OCI-LY7 (cell line): ENCODE data around the gene SDK2. TPM values are rescaled to one million over a fixed set of nuclear protein-coding genes. Genes with fewer than 3 reads are reported as not detected.

ENCODE experiments used
- BruUV-seq: library from RNA; stranded (reverse); fragments of 400-500 nt; replicated peaks from 2 replicates; lab custom pipeline; 2021; lab: Mats Ljungman, UMichigan
- CTCF ChIA-PET: fragments of 300-600 bp; sonication (Branson Sonifier 250); formaldehyde crosslinking; loops from one replicate; lab custom pipeline; 2022; ENCODE audit warnings: antibody characterized with exemption; ENCODE audit not compliant: unreplicated experiment; lab: Charles Lee
- POLR2A ChIA-PET: fragments of 300-600 bp; sonication (Branson Sonifier 250); formaldehyde crosslinking; loops from one replicate; lab custom pipeline; 2022; ENCODE audit warnings: antibody characterized with exemption; lab: Charles Lee
- DNase-seq: peaks from one replicate; pipeline ENCODE4 v3.0.0-alpha.2; 2015; ENCODE audit warnings: low spot score
- H2AFZ ChIP-seq: fragments of 200-600 bp; sonication (generic), shearing (Covaris generic); 2 replicates; pipeline ENCODE4 v1.6.1; 2014; ENCODE audit warnings: mild to moderate bottlenecking, antibody characterized with exemption, low read length, moderate library complexity
- H3K27ac ChIP-seq: fragments of 200-600 bp; sonication (generic); 2 replicates; pipeline ENCODE4 v1.5.1; 2014; ENCODE audit warnings: mixed run types, low read depth, mild to moderate bottlenecking, moderate library complexity, low read length, inconsistent platforms; ENCODE audit not compliant: poor library complexity, severe bottlenecking
- H3K36me3 ChIP-seq: fragments of 200-600 bp; sonication (generic); 2 replicates; pipeline ENCODE4 v1.6.1; 2014; ENCODE audit warnings: mild to moderate bottlenecking, antibody characterized with exemption, low read length, moderate library complexity, mixed read lengths; ENCODE audit not compliant: insufficient read depth
- H3K4me1 ChIP-seq: fragments of 200-600 bp; sonication (generic); 2 replicates; pipeline ENCODE4 v1.5.1; 2014; ENCODE audit warnings: mild to moderate bottlenecking, low read length; ENCODE audit not compliant: insufficient read depth, poor library complexity, severe bottlenecking
- H3K4me2 ChIP-seq: fragments of 200-600 bp; sonication (generic); 2 replicates; pipeline ENCODE4 v1.6.1; 2014; ENCODE audit warnings: mild to moderate bottlenecking, low read length
- H3K4me3 ChIP-seq: fragments of 200-600 bp; sonication (generic); 2 replicates; pipeline ENCODE4 v1.5.1; 2014; ENCODE audit warnings: mild to moderate bottlenecking, low read depth, low read length; ENCODE audit not compliant: poor library complexity, severe bottlenecking
- H3K79me2 ChIP-seq: fragments of 200-600 bp; sonication (generic); 2 replicates; pipeline ENCODE4 v1.6.1; 2016; ENCODE audit warnings: low read depth, mild to moderate bottlenecking, low read length, moderate library complexity, mixed read lengths; ENCODE audit not compliant: insufficient read depth
- H3K9me2 ChIP-seq: fragments of 200-600 bp; sonication (generic); 2 replicates; pipeline ENCODE4 v1.6.1; 2016; ENCODE audit warnings: mild to moderate bottlenecking, low read length, mixed read lengths; ENCODE audit not compliant: insufficient read depth
- H3K9me3 ChIP-seq: fragments of 200-600 bp; sonication (generic); 2 replicates; pipeline ENCODE4 v1.6.1; 2014; ENCODE audit warnings: mild to moderate bottlenecking, mixed run types, low read length, mixed read lengths
- H4K20me1 ChIP-seq: fragments of 200-600 bp; sonication (generic); 2 replicates; pipeline ENCODE4 v1.6.1; 2014; ENCODE audit warnings: mild to moderate bottlenecking, antibody characterized with exemption, low read length, moderate library complexity, mixed read lengths; ENCODE audit not compliant: insufficient read depth
- CTCF ChIP-seq: fragments of 200-600 bp; sonication (generic); conservative IDR thresholded peaks from 2 replicates; pipeline ENCODE4 v1.5.1; 2014; ENCODE audit warnings: mild to moderate bottlenecking, antibody characterized with exemption, low read length, moderate library complexity, mixed read lengths
- EZH2phosphoT487 ChIP-seq: fragments of 200-600 bp; sonication (generic); IDR thresholded peaks from 2 replicates; pipeline ENCODE4 v1.6.1; 2018; ENCODE audit warnings: low read depth, borderline replicate concordance, mild to moderate bottlenecking, mixed run types, antibody characterized with exemption, low read length, moderate library complexity, mixed read lengths
- intact Hi-C: fragments of 100-400 bp; cut with micrococcal nuclease; formaldehyde crosslinking; loops from one replicate; pipeline ENCODE4 v1.10.0; 2022; ENCODE audit not compliant: unreplicated experiment
- total RNA-seq, 2 experiments: library from RNA; depleted of rRNA in 1 of 2; stranded (reverse); fragments of >200 nt in 1 of 2; shearing (Covaris generic) in 1 of 2; gene quantifications; 2 replicates each; pipeline ENCODE4 v1.2.3, GENCODE V29; 2014 to 2022

The SDK2 gene
- total RNA-seq, 2 experiments from 2014 or later = 0.32 to 1.8 TPM

DNA sequence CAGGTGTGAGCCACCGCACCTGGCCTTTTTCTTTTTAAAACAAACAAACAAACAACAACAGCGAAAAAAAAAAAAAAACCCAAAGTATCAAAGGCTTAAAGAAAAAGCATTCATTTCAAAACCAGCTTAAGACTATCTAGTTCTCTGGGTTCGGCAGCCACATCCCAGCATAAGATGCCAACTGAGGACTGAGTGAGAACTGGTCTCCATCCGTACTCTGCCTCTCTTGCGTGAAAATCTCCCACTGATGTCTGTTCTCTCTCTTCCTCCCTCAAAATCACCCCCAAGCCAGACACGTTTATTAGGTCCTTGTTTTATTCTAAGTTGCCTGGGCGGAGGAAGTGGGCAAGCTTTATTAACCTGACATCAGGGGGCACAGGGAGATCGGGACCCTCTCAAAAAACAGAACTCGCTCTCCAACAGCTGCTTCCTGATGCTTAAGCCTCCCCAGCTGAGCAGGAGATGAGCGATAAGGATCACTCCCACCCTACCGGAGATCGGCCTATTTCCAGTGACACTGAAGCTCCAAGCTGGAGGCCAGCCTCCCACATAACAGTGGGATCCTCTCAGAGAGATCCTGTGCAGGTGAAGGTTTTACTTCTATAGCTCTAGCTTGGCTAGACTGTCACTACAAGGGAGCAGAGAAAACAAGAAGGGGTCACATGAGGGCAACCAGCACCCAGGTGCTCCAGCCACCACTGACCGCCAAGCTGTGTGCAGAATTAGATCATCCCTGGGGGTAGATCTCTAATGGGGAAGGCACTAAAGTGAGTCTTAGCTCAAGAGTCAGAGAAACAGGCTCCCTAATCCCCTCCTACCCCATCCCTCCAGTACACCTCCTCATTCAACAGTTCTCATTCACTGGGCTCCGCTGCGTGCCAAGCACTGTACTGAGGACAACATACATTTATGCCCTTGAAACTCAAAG is 346.0 kb downstream of the SDK2 start:
- Histone ChIP-seq H4K20me1 (no peaks in the 10 kb centered on the region), H3K4me2 (no peak overlapping the region), H3K79me2 (no peaks in the 10 kb centered on the region), H3K4me3 (no peak overlapping the region), H2AFZ (no peak overlapping the region), H3K27ac (no peak overlapping the region), H3K4me1 (no peaks in the 10 kb centered on the region), H3K9me2 (no peaks in the 10 kb centered on the region), H3K9me3 (no peaks in the 10 kb centered on the region), H3K36me3 (no peaks in the 10 kb centered on the region)
- DNase-seq = no peak
- no TSS peak for BruUV-seq
- intact Hi-C loops = no loop called here
- no peak for TF ChIP-seq CTCF
- TF ChIP-seq EZH2phosphoT487 = no peak
- CTCF ChIA-PET = no interaction called here
- POLR2A ChIA-PET = interaction anchor here (0.6 to 1.0 kb wide), 2 partner anchors 30 to 71 kb away, joined by 3 read pairs; no protein-coding TSS in a partner anchor

- H3K4me3 ChIP-seq = no peak overlapping the region
- ChIA-PET CTCF (no interaction called here), POLR2A (no interaction called here)
- no peak for TF ChIP-seq EZH2phosphoT487
- no peak for TF ChIP-seq CTCF
- H3K27ac ChIP-seq = no peak overlapping the region
- no peaks in the 10 kb centered on the region for H3K9me3 ChIP-seq
- no peak overlapping the region for H3K4me2 ChIP-seq
- H3K36me3 ChIP-seq = no peaks in the 10 kb centered on the region
- H4K20me1 ChIP-seq = no peaks in the 10 kb centered on the region
- H3K79me2 ChIP-seq = no peaks in the 10 kb centered on the region
- no peaks in the 10 kb centered on the region for H3K9me2 ChIP-seq
- intact Hi-C loops = no loop called here
- H2AFZ ChIP-seq = no peak overlapping the region
- DNase-seq = no peak
- H3K4me1 ChIP-seq = no peaks in the 10 kb centered on the region
- BruUV-seq = no TSS peak
Observed at GRCh38 chr17:73293480-73293911, 350.7 kb downstream of the SDK2 start.

DNA sequence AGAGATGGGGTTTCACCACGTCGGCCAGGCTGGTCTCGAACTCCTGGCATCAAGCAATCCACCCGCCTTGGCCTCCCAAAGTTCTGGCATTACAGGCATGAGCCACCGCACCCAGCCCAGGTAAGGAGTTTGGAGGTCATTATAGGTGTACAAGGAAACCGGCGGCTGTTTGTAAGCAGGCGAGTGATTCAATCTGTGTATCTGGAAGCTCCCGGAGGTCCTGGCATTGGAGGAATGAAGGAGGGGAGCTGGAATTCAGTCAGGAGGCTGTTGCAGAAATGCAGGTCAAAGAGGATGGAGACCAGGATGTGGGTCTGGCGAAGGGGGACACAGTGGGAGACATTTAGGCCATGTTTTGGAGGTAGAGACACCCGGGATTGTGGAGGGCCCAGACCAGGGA is 351.2 kb downstream of the SDK2 start:
- CTCF ChIA-PET = no interaction called here
- H3K9me2 ChIP-seq = no peaks in the 10 kb centered on the region
- no TSS peak for BruUV-seq
- H3K27ac ChIP-seq = no peak overlapping the region
- no peak overlapping the region for H3K4me3 ChIP-seq
- H3K9me3 ChIP-seq = no peaks in the 10 kb centered on the region
- DNase-seq = no peak
- no peaks in the 10 kb centered on the region for H3K4me1 ChIP-seq
- no peaks in the 10 kb centered on the region for H3K36me3 ChIP-seq
- intact Hi-C loops = no loop called here
- no peak overlapping the region for H3K4me2 ChIP-seq
- no peaks in the 10 kb centered on the region for H4K20me1 ChIP-seq
- TF ChIP-seq EZH2phosphoT487 (no peak), CTCF (no peak)
- POLR2A ChIA-PET = no interaction called here
- H2AFZ ChIP-seq = no peak overlapping the region
- no peaks in the 10 kb centered on the region for H3K79me2 ChIP-seq
